ENCODE results near the gene MYO1D. TPM values are rescaled to one million over a fixed set of nuclear protein-coding genes. Genes with fewer than 3 reads are reported as not detected.

The MYO1D gene
- total RNA-seq, 4 donors from 2014 or later: 60.4 to 89.0 (median 82.5) TPM

DNA sequence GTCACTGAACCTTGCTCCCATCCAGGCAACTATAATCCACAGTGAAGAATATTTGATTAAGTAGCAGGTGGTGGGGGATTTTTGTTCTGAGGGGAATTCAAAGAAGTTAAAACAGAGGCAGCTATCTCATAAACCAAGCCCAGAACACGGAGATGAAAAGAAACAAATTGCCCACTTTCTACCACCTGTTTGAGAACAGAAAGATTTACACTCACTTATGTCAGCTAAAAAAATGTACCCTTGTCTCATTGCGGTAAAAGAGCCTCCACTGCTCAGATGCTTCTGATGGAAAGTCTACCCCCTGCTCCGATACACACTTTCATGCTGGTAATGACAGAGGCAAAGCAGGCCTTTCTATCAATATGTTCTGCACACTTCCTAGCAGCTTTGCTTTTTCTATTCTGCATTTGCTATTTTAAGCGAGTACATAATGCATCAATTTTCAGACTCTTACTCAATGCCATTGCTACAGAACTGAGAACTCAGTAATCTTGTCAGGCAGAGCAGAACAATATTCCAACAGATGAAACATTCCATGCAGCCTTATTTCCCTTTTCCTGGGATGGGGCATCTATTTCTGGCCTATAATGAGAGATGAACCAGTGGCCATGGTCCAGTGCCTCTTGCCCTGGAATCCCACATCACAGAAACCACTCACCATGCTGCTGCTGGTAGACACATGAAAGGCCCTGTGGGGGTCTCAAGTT lies 361.1 kb downstream of the MYO1D start:
- DNase-seq (ENCODE audit: low spot score in 2 of 2): no peak
- 93 to 94% methylated on average over 4 of the region's 4 CpGs for whole genome bisulfite sequencing, 2 donors
- no peak for TF ChIP-seq POLR2A (IDR thresholded peaks at IDR 0.05)
- no peak for TF ChIP-seq CTCF (IDR thresholded peaks at IDR 0.05)
- intact Hi-C loops (cut with DNase I; ENCODE audit: low total_unique reads): no loop called here
- H3K4me3 ChIP-seq (ENCODE audit: low read depth, poor library complexity, severe bottlenecking): no peak overlapping the region

GRCh38 chr17:32514606-32515005 lies 362.3 kb downstream of the MYO1D start:
- DNase-seq (ENCODE audit: low spot score in 2 of 2): no peak
- WGBS, 2 donors: 69 to 75% methylated on average over 4 of the region's 4 CpGs
- H3K4me3 ChIP-seq (ENCODE audit: low read depth, poor library complexity, severe bottlenecking): no peak overlapping the region
- intact Hi-C loops (cut with DNase I; ENCODE audit: low total_unique reads): no loop called here
- TF ChIP-seq CTCF (IDR thresholded peaks at IDR 0.05) (no peak), POLR2A (IDR thresholded peaks at IDR 0.05) (no peak)

- WGBS, 2 donors: 91 to 94% methylated on average over 3 of the region's 3 CpGs
- TF ChIP-seq CTCF (IDR thresholded peaks at IDR 0.05) (no peak), POLR2A (IDR thresholded peaks at IDR 0.05) (no peak)
- no peak overlapping the region for H3K4me3 ChIP-seq (ENCODE audit: low read depth, poor library complexity, severe bottlenecking)
- intact Hi-C loops (cut with DNase I; ENCODE audit: low total_unique reads): no loop called here
- no peak for DNase-seq (ENCODE audit: low spot score in 2 of 2)
These were observed 363.3 kb downstream of the MYO1D start for GRCh38 chr17:32513579-32513978.

- DNase-seq (ENCODE audit: low spot score in 2 of 2): no peak
- 79 to 90% methylated on average over 2 of the region's 2 CpGs for WGBS, 2 donors
- intact Hi-C loops (cut with DNase I; ENCODE audit: low total_unique reads): no loop called here
- TF ChIP-seq CTCF (IDR thresholded peaks at IDR 0.05): no peak
- TF ChIP-seq POLR2A (IDR thresholded peaks at IDR 0.05): no peak
- no peak overlapping the region for H3K4me3 ChIP-seq (ENCODE audit: low read depth, poor library complexity, severe bottlenecking)
These were observed 364.6 kb downstream of the MYO1D start for GRCh38 chr17:32512328-32512727.

- intact Hi-C loops (cut with DNase I; ENCODE audit: low total_unique reads): no loop called here
- WGBS, 2 donors: 87 to 91% methylated on average over 7 of the region's 7 CpGs
- no peak for DNase-seq (ENCODE audit: low spot score in 2 of 2)
- no peak overlapping the region for H3K4me3 ChIP-seq (ENCODE audit: low read depth, poor library complexity, severe bottlenecking)
- no peak for TF ChIP-seq POLR2A (IDR thresholded peaks at IDR 0.05)
- TF ChIP-seq CTCF (IDR thresholded peaks at IDR 0.05): no peak
These were observed 366.5 kb downstream of the MYO1D start for GRCh38 chr17:32510466-32510865.

DNA sequence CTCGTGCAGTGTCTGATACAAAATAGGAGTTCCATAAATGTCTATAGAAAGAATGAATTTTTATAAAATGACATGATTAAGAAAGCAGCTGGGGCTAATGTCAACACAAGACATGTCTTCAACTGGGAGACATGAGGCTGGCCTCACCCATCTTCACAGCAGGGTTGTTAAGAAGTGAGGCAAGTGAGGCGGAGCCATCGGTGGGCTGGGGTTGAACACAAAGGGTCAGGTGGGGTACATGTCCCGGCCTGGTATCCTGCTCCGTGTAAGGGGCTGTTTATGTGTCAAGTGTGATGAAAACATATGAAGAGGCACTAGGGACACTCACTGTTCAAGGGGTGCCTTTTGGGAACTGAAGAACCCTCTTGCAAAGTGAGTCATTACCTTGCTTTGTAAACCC lies 368.0 kb downstream of the MYO1D start:
- intact Hi-C loops (cut with DNase I; ENCODE audit: low total_unique reads): no loop called here
- no peak overlapping the region for H3K4me3 ChIP-seq (ENCODE audit: low read depth, poor library complexity, severe bottlenecking)
- 88 to 95% methylated on average over 5 of the region's 5 CpGs for WGBS, 2 donors
- TF ChIP-seq CTCF (IDR thresholded peaks at IDR 0.05) (no peak), POLR2A (IDR thresholded peaks at IDR 0.05) (no peak)
- DNase-seq (ENCODE audit: low spot score in 2 of 2): no peak
